ENCODE data around the gene LCN1.
"Not testable (repeated sequence)": the region's sequence is repeated elsewhere in the genome, so short reads cannot be mapped to it uniquely, and the experiment has no call there.

Gene LCN1

DNA sequence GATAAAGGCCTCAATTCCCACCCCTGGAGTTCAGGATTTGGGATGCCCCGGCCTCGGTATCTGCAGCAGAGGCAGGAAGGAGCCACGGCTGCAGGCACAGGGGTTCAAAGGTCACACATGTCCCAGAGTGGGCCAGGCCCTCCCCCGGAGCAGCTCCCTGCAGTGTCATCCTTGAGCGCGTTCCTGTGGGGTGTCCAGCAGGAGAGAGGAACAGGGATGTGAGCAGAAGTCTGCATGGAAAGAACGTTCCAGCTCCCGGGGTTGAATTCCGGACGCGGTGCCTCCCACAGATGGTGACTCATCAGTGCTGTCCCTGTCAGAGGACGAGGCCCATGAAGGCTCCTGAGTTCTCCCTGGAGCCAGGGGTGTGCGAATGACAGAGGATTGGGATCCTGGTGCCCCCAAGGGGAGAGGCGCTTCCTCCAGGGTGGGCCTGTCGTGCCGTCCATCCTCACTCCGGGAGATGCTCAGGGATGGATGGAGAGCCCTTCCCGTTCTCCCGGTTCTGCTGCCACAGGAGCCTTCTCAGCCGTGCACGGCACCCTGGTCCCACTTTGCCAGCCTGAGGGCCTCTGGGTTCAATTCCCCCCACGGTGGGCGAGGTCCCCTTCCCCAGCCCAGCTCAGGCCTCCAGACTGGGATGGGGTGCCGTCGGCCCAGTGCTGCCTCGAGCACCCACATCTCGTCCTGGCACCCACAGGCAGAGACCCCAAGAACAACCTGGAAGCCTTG lies 3.1 kb downstream of the LCN1 start:
- no peak for DNase-seq

DNA sequence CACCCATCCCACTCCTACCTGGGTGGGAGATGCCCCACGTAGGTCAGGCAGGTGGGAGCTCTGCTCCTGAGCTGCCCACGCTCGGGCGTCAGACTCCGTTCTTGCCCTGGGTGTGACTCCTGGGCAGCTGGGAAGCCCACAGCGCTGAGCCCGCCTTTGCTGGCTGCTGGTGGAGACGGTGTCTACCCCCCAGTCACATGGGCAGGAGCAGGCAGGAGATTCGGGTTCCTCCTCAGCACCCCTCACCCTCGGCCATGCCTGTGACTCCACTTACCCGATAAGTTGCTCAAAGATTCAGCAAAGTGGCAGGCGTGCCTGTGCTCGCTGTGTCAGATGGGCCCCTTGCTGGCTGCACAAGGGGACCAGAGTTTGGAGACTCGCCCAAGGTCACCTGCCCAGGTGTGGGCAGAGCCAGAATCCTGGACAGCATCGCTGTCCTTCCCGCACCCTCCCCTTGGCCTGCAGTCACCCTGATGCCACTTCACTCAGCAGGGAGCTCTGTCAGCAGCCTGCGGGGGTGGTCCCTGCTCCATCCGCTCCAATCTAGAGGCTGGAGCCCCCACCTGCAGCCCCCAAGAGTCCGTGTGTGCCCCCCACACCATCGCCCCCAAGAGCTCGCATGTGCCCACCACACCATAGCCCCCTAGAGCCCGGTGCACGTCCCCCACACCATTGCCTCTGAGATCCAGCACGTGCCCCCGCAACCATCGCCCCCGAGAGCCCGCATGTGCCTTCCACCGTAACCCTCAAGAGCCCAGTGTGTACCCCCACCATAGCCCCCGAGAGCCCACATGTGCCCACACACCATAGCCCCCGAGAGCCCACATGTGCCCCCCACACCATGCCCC lies 4.2 kb downstream of the LCN1 start:
- DNase-seq: no peak

DNA sequence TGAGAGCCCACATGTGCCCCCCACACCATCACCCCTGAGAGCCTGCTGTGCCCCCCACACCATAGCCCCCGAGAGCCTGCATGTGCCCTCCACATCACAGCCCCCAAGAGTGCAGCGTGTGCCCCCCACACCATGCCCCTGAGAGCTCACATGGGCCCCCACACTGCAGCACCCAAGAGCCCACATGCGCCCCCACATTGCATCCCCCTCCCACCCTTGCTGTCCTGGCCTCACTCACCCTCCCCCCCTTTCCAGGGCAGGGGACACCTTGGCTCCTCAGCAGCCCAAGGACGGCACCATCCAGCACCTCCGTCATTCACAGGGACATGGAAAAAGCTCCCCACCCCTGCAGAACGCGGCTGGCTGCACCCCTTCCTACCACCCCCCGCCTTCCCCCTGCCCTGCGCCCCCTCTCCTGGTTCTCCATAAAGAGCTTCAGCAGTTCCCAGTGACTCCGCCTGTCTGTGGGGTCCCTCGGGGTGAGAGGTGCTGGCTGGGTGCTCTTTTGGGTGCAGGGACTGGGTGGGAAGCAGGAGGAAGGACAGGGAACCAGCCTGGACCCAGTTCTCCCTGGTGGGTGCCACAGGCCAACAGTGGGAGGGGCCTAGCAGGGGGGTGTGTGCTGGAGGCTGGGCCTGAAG lies 5.0 kb downstream of the LCN1 start:
- no peak for DNase-seq

DNA sequence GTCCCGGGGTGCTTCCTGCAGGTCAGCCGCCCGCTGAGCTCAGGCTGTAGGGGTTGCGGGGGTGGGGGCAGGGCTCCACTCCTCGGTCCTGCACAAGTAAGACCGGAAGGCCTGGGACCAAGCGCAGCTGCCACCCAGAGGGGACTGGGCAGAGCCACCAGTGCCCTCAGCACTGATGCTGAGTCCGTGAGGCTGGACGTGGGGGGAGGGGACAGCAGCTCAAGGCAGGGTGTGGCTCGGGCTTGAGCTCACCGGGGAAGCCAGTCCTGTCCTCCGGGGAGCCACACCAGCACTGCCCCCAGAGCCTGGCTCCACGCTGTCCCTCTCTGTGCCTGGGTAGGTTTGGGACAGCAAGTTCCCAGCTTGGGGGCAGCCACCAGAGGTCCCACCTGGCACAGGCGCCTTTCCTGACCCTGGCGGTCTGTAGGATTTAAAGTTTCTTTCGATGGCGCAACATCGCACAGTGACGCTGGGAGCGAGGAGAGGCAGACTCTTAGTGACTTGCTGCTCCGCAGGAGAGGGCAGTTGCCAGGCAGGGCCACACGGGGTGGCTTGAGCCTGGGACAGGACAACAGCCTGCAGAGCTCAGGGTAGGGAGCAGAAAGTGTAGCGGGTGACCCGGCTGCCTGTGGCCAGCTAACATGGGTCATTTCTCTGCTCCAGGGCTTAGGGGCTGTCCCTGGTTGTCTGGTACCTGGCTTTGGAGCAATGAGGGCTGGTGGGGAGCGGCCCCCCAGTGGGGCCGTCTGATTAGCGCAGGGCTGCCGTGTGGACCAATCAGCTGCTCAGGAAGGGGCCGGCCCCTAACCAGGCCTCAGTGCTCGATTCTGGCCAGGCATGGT lies 5.7 kb downstream of the LCN1 start:
- no peak for DNase-seq

DNA sequence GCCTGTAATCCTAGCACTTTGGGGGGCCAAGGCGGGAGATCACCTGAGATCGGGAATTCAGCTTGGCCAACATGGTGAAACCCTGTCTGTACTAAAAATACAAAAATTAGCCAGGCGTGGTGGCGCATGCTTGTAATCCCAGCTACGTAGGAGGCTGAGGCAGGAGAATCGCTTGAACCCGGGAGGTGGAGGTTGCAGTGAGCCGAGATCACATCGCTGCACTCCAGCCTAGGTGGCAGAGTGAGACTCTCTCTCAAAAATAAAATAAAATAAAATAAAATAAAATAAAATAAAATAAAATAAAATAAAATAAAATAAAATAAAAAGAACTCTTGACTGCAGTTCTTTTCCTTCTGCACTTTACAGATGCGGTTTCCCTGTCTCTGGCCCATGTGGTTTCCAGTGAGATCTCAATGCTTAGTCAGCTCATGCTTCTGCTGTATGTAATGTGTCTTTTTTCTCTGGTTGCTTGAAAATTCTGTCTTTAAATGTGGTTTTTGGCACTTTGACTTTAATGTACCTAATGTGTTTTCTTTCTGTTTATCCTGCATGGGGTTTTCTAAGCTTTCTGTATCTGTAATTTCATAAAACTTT lies 7.7 kb downstream of the LCN1 start:
- DNase-seq: not testable (repeated sequence)

DNA sequence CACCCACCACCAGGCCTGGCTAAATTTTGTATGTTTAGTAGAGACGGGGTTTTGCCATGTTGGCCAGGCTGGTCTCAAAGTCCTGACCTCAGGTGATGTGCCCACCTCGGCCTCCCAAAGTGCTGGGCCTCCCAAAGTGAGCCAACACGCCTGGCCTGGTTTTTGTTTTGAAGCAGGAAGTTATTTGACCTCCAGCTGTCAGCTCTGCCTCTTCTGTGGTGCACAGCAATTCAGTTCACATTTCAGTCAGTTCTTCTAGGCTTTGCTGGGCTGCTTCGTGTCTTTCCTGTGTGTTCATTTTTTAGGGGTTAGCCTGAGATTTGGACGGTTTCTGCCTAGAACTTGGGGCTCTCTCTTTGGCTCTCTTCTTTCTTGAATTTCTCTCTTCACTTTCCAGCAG lies 8.9 kb downstream of the LCN1 start:
- DNase-seq: no peak

DNA sequence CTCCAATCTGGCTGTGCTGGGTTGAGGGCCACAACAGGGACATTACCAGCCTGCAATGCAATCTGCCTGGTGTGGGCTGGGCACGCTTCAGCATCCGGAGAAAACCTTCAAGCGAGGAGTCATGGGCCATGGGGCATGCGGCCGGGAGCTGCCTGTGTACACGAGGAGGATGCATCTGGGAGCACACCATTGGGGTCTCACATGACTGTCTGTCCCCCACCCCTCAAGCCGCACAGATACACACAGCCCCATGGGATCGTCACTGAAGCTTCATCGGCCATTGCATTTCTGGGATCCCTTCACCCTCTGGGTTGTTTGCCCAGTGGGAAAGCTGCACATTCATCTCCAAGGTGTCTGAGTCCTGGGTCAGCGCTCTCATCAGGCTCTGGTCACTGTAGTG lies 9.9 kb downstream of the LCN1 start:
- DNase-seq: no peak

DNA sequence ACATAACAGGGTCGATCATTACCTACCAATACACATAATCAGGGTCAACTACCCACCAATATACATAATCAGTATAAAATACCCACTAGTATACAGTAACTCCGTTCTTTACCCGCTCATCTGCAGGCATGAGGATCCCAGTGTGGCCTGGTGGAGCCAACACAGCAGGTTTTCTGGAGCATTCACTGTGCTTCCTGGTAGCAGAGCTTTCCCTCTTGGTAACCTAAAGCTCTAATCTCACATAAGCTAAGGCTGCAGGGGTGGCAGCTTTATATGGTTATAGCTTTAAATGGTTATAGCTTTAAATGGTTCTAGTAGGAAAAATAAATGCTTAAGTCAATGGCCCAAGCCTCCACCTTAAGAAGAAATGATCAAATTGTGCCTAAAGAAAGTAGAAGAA lies 11.9 kb downstream of the LCN1 start:
- DNase-seq: no peak

DNA sequence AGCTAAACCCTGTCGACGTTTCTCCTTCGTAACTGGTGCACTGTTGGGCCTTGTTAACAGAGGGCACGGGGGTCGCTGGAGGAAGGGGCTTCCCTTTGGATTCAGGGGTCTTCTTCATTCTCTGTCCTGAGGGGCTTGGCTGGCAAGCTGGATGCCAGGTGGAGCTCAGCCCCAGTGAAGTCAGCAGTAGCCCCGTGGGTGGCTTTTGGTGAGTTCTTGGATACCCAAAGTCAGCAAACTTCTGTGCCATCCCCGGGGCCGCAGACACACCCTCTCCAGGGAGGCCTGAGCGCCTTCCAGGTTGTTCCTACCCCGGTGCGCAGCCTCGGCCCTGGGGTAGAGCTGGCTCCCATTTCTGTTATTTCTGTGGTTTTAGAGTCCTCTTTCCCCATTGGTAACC lies 12.4 kb downstream of the LCN1 start:
- DNase-seq: no peak

DNA sequence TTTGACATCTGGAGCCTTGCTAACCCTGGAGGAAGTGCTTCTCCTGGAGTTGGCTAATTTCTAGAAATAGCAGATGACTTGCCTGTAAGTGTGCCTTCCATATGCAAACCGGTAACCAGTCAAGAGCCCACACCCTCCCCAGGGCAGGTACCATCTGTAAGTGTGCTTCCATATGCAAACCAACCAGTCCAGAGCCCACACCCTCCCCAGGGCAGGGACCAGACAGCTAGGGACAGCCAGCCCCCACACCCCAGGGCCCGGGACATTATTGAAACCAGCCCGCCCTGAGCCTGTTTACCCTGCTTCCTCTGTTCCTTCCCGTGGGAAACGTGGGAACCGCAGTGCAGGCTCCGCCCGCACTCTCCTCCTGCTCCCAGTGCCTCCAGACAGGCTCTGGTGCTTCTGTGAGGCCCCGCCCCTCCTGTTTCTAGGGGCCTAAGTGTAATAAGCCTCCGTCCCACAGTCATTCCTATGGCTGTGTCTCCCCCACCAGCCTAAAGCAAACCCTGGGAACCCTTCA lies 13.0 kb downstream of the LCN1 start:
- not testable (repeated sequence) for DNase-seq

DNA sequence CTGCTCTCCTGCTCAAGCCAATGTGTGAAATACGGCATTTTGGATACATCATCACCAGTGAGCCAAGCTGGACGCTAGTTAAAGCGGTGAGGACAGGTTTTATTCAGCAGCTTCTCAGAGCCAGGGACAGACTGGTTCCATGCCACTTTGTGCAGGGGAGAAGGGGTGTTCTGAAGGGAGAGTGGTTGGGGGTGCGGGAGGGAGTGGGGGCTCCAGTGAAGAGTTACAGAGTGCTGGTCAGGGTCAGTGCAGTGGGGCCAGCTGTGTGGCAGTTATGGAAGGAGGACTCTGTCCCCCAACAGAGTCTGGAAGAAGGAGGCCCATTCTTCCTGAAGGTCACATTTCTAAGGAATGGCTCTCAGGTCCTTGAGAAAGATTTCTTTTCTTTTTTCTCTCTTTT lies 13.6 kb downstream of the LCN1 start:
- DNase-seq: not testable (repeated sequence)

DNA sequence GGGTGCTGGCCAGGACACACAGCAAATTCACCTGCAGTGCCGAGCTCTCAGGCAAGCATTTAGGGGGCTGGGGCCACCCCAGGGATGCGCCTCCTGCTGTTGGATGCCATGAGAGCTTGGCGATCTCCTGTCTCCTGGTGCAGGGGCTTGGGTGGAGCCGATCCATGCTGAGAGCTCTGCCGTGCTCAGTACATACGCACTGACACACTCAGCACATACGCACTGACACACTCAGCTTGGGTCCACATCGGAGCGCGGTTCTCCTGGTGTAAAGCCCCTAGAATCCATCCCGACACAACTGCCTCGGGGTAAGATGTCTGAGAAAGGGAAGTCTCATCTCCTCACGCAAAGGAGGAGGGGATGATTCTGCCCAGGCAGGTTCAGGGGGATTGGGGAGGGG lies 14.4 kb downstream of the LCN1 start:
- DNase-seq: not testable (repeated sequence)

DNA sequence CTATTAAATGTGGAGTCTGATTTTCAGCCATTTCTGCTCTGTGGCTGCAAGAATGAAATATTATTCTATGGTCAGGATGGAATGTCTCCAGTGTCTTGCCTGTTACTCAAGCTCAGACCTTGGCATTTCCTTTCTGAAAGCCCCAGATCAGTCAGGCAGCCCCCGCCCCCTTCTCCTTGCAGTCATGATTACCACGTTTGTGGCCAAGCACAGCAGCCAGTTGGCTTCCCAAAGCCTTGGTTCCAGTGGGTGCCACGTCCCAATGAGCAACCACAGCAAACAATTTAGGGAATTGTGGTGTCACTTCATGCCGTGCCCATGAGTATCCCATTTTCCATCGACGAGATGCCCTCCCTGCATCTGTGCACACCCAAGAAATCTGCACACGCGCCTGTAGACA lies 15.0 kb downstream of the LCN1 start:
- no peak for DNase-seq

DNA sequence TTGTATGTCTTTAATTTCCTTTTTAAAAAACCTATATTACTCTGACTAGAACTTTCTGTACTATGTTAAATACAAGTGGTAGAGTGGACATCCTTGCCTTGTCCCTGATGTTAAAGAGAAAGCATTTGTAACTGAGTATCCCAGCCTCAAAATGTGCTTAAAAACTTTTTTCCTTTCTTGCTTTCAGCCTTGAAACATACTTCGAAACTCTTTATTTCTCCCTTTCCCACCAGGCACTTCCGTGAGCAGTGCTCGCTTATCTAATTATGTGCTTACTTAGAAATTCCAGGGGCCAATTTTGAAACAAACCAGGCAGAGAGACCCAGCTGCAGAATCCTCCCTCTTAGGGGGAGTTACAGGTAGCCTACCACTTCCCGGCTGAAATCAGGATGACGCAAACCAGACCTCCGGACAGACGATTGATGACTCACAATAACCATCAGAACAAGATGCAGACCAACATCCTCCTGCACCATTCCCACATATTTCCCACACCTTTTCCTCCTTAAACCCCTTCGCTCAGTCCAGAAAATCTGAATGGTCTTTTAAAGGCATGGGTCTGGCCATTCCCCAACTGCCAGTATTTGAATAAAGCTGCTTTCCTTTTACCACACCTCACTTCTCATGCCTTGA lies 22.1 kb downstream of the LCN1 start:
- not testable (repeated sequence) for DNase-seq

DNA sequence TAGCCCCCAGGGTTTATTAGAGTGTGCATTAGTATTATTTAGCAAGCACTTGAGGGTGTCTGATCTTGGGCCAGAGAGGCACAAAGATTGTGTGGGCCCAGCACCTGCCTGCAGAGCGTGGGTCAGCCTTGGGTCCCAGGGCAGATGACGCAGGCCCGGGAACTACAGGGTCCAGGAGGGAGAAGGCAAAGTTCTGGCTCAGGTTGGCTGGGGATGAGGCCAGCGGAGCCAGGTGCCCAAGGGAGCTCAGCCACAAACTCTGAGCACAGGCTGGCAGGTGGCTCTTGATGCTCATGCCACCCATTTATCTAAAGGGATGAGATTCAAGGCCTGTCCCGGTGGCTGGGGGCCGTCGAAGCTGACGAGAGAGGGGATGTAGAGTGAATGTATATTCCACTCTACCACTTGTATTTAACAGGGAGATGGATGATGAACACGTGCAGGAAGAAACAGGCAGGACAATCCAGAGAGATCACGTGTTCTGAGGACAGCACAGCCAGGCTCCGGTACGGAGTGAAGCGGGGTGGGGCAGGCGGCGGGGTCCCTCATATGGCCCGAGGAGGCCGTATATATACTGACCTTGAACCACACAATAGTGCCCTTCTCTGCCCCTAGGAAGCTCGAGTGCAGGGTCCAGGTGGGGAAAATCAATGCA lies 23.9 kb downstream of the LCN1 start:
- DNase-seq: no peak

DNA sequence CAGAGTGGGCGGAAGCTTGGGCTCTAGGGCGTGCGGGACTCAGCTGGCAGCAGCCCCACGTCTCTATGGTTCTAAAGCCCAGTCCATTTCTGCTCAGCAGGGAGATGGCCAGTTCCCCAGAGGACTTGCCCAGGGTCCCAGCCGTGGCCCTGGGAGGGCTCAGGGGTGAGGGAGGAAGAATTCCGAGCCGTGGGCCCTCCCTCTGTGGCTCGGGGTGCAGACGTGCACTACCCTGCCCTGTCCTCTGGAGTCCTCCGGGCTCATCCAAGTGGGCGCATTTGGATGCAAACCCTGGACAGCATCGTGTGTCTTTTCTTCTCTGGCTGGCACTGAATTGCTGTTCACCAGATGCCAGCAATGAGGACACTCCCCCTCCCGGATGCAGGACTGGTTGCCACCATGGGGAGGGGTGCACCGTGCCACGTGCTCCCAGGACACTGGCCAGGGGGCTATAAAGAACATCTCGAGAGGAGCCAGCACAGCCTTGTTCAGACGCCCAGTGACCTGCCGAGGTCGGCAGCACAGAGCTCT lies 24.5 kb downstream of the LCN1 start, which contains the start of gene OBP2A:
OBP2A (plus strand) TSS at position 481 of the 531 bp plus-strand sequence. CDS start 55 bp downstream, outside the sequence.
- not testable (repeated sequence) for DNase-seq

DNA sequence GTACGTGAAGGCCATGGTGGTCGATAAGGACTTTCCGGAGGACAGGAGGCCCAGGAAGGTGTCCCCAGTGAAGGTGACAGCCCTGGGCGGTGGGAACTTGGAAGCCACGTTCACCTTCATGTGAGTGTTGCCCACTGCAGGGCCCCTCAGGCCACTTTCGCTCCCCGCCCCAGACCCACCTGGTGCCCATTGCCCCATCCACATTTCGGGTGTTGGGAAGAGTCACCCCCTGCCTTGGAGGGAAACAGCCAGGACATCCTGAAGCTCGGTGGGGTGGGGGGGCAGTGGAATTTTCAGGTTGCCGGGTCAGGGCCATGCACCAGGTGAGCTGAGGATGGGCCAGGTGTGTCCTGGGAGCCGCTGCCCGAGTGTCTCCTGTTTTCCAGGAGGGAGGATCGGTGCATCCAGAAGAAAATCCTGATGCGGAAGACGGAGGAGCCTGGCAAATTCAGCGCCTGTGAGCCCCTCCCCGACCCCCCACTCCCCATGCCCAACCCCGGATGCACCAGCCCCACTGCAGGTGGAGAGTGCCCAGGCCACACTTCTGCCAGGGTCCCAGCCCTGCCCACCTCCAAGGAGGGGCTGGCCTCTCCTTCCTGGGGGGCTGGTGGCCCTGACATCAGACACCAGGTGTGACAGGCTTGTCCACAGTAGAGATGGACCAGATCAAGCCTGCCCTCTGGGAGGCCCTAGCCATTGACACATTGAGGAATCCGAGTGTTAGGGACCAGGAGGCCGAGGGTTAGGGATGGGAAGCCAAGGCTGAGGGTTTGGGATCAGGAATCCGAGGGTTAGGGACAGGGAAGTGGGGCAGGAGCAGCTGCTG lies 25.8 kb downstream of the LCN1 start:
- not testable (repeated sequence) for DNase-seq

DNA sequence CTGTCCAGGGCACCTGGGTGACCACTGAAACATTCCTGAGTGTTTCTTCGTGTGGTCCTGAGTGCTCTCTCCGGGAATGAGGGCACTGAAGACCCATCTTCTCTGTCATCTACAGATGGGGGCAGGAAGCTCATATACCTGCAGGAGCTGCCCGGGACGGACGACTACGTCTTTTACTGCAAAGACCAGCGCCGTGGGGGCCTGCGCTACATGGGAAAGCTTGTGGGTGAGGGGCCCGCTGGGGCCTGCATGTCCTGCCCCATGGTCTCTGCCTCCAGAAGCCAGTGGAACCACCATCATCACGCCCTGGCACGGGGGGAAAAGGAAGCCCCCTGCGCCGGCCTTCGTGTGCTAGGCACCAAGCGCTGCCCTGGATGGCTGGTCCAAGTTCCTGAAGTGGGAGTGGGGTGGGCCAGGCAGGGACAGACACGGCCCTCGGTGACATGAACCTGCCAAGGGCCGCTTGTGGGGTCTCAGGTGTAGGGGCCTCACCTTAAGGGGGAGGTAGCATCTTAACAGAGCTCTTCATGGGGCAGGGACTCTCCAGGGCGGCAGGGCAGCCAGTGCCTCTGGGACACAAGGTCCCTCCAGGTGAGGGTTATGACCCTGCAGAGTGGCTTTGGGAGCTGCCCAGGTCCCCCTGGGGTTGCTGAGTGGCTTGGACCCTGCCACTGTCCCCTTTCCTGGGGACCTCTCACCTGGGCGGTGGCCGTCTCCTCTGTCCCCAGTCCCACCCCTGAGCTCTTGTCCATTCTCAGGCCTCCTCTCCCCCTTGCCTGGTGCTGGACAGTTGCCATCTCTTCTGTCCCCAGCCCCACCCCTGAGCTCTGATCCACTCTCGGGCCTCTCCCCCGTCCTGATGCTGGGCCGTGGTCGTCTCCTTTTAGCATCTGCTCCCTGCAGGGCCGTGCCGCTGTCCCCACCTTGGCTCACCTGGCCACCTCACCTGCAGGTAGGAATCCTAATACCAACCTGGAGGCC lies 26.8 kb downstream of the LCN1 start:
- no peak for DNase-seq
